ENCODE measurements around the gene CEP170B. TPM values are rescaled to one million over a fixed set of nuclear protein-coding genes. Genes with fewer than 3 reads are reported as not detected.

The CEP170B gene
- total RNA-seq = 21.4 and 30.2 TPM in 2 replicates

GRCh38 chr14:104865081-104865630 is at the start of gene CEP170B:
Gene CEP170B, plus strand, starts transcription at chr14:104865268. Its CDS starts 3,183 bp downstream, at chr14:104868451.

GRCh38 chr14:104924421-104925213 is 59.5 kb downstream of the CEP170B start, which contains the start of gene PLD4:
Gene PLD4, plus strand, starts transcription at chr14:104924879. Its CDS starts 2,262 bp downstream, at chr14:104927141.

Other genes starting within 250 kb of the CEP170B start
- 58.5 and 76.8 TPM in 2 replicates for gene INF2, start 175.7 kb upstream of the CEP170B start, total RNA-seq
- 1.4 and 2.3 TPM in 2 replicates for gene ADSS1, start 141.0 kb upstream of the CEP170B start, total RNA-seq
- 85.0 and 116 TPM in 2 replicates for gene SIVA1, start 112.1 kb upstream of the CEP170B start, total RNA-seq
- gene AKT1, start 69.5 kb upstream of the CEP170B start, total RNA-seq = 189 and 194 TPM in 2 replicates
- gene ZBTB42, start 64.2 kb upstream of the CEP170B start, total RNA-seq = 3.1 and 4.4 TPM in 2 replicates
- under 0.01 and 0.07 TPM in 2 replicates for gene PLD4, start 59.6 kb downstream of the CEP170B start, total RNA-seq
- gene AHNAK2, start 113.1 kb downstream of the CEP170B start, total RNA-seq = 112 TPM in 2 replicates
- 5.1 and 5.2 TPM in 2 replicates for gene CLBA1, start 120.5 kb downstream of the CEP170B start, total RNA-seq
- gene CDCA4, start 155.8 kb downstream of the CEP170B start, total RNA-seq = 42.3 and 52.2 TPM in 2 replicates
- 0.22 TPM in 1 of 2 replicates, not detected in the other for gene GPR132, start 200.2 kb downstream of the CEP170B start, total RNA-seq